Keratinocyte (primary cell): Measurements from ENCODE around the gene PAQR3. TPM values are rescaled to one million over a fixed set of nuclear protein-coding genes. Genes with fewer than 3 reads are reported as not detected.

Experiments used
- DNase-seq: peaks from one replicate; pipeline ENCODE4 v3.0.0-alpha.2; 2011; ENCODE audit warnings: low read depth, missing footprints, low spot score
- FAIRE-seq: peaks from 2 replicates; lab custom pipeline; 2011; peaks lifted over from hg19 to GRCh38; lab: Jason Lieb, UNC
- H2AFZ ChIP-seq: 2 replicates; pipeline ENCODE4 v1.6.0; 2012; ENCODE audit warnings: low read length, control low read depth, inconsistent platforms; ENCODE audit not compliant: control insufficient read depth
- H3K27ac ChIP-seq: 2 replicates; pipeline ENCODE4 v1.5.1; 2011; ENCODE audit warnings: low read length; ENCODE audit not compliant: control insufficient read depth, insufficient read depth
- H3K27me3 ChIP-seq: 3 replicates; pipeline ENCODE4 v1.6.0; 2011; ENCODE audit warnings: low read length; ENCODE audit not compliant: control insufficient read depth, insufficient read depth; ENCODE audit errors: extremely low read depth
- H3K36me3 ChIP-seq, 2 experiments: 2 replicates in 1 of 2; 3 replicates in 1 of 2; pipeline ENCODE4 v1.5.1; 2011; ENCODE audit warnings: low read length in 2 of 2, mild to moderate bottlenecking in 1 of 2; ENCODE audit not compliant: control insufficient read depth in 2 of 2, insufficient read depth in 2 of 2; ENCODE audit errors: extremely low read depth in 1 of 2
- H3K4me1 ChIP-seq: 3 replicates; pipeline ENCODE4 v1.5.1; 2011; ENCODE audit warnings: low read length; ENCODE audit not compliant: control insufficient read depth, insufficient read depth; ENCODE audit errors: extremely low read depth
- H3K4me2 ChIP-seq: 3 replicates; pipeline ENCODE4 v1.6.0; 2011; ENCODE audit warnings: low read depth, low read length; ENCODE audit not compliant: control insufficient read depth, insufficient read depth; ENCODE audit errors: extremely low read depth
- H3K4me3 ChIP-seq, 3 experiments: fragments of 200-600 bp in 1 of 3; sonication (generic) in 1 of 3; 2 replicates in 2 of 3; 3 replicates in 1 of 3; pipeline ENCODE4 v1.5.1; 2011 to 2016; ENCODE audit warnings: low read length in 3 of 3, mild to moderate bottlenecking in 3 of 3, control low read depth in 2 of 3, inconsistent platforms in 1 of 3, low read depth in 1 of 3, mixed read lengths in 1 of 3, mixed run types in 1 of 3, moderate library complexity in 1 of 3; ENCODE audit not compliant: control insufficient read depth in 2 of 3, insufficient read depth in 2 of 3; ENCODE audit errors: extremely low read depth in 1 of 3
- H3K79me2 ChIP-seq: 2 replicates; pipeline ENCODE4 v1.6.0; 2012; ENCODE audit warnings: low read length; ENCODE audit not compliant: control insufficient read depth, insufficient read depth
- H3K9ac ChIP-seq: 3 replicates; pipeline ENCODE4 v1.6.0; 2011; ENCODE audit warnings: low read length; ENCODE audit not compliant: control insufficient read depth, insufficient read depth; ENCODE audit errors: extremely low read depth
- H3K9me1 ChIP-seq: 3 replicates; pipeline ENCODE4 v1.6.0; 2011; ENCODE audit warnings: low read length; ENCODE audit not compliant: control insufficient read depth, insufficient read depth; ENCODE audit errors: extremely low read depth
- H3K9me3 ChIP-seq: 2 replicates; pipeline ENCODE4 v1.5.1; 2012; ENCODE audit warnings: low read depth, low read length; ENCODE audit not compliant: control insufficient read depth
- H4K20me1 ChIP-seq: 3 replicates; pipeline ENCODE4 v1.6.0; 2011; ENCODE audit warnings: low read length; ENCODE audit not compliant: control insufficient read depth, insufficient read depth; ENCODE audit errors: extremely low read depth
- CTCF ChIP-seq, 3 experiments: IDR thresholded peaks in 1 of 3; conservative IDR thresholded peaks in 1 of 3; optimal IDR thresholded peaks in 1 of 3; 2 replicates in 2 of 3; 3 replicates in 1 of 3; pipeline versions ENCODE3 to v1.5.1; 2011; ENCODE audit warnings: low read length in 3 of 3, mild to moderate bottlenecking in 3 of 3, moderate library complexity in 2 of 3, control low read depth in 1 of 3, inconsistent platforms in 1 of 3; ENCODE audit not compliant: insufficient read depth in 2 of 3; ENCODE audit errors: extremely low read depth in 1 of 3
- EZH2 ChIP-seq: IDR thresholded peaks from one replicate; pipeline ENCODE4 v1.6.1; 2012; ENCODE audit warnings: inconsistent platforms, mild to moderate bottlenecking, low read length, moderate library complexity
- dilution Hi-C: fragments of 300-500 bp; cut with MboI; formaldehyde crosslinking; loops from one replicate; pipeline ENCODE4 v1.7.0; 2020; ENCODE audit warnings: low sequenced_read_pairs; ENCODE audit not compliant: extremely low pct_ligation_motif_present
- polyA plus RNA-seq, 5 experiments: library from polyadenylated mRNA; depleted of rRNA in 3 of 5; stranded (reverse) in 3 of 5; stranded (forward) in 1 of 5; unstranded in 1 of 5; fragments of >200 nt; gene quantifications; 1 replicate in 1 of 5; 2 replicates in 3 of 5; 3 replicates in 1 of 5; pipeline versions ENCODE4 v1.2.1 to v1.2.3, GENCODE V29; 2011 to 2012; ENCODE audit warnings: missing spikeins in 2 of 5, low read depth in 1 of 5, low replicate concordance in 1 of 5

The PAQR3 gene
- polyA plus RNA-seq, 1 donor (not counting 4 experiments of a cell fraction or from before 2014, with no cell fraction given): 31.0 TPM

- Histone ChIP-seq H3K4me1 (no peaks in the 10 kb centered on the region), H3K9me3 (no peaks in the 10 kb centered on the region), H3K36me3 (no peaks in the 10 kb centered on the region), H3K27ac (no peak overlapping the region), H3K9me1 (no peaks in the 10 kb centered on the region), H3K4me3 (no peak overlapping the region), H3K9ac (no peak overlapping the region), H3K79me2 (no peaks in the 10 kb centered on the region), H2AFZ (no peak overlapping the region), H3K27me3 (peaks cover 4% of the 10 kb centered on the region), H3K4me2 (no peak overlapping the region), H4K20me1 (no peaks in the 10 kb centered on the region)
- TF ChIP-seq CTCF (optimal IDR thresholded peaks at IDR 0.05 in 1 of 3, IDR thresholded peaks at IDR 0.05 in 1 of 3, conservative IDR thresholded peaks at IDR 0.05 in 1 of 3; ENCODE audit: extremely low read depth in 1 of 3, insufficient read depth in 2 of 3, low read length in 3 of 3) (no peak), EZH2 (no peak)
- dilution Hi-C loops: no loop called here
- DNase-seq (no peak), FAIRE-seq (no peak)
Measured at GRCh38 chr4:78984593-78984992, 45.4 kb upstream of the PAQR3 start.

GRCh38 chr4:78975865-78976264 lies 36.6 kb upstream of the PAQR3 start:
- no peak for TF ChIP-seq CTCF (optimal IDR thresholded peaks at IDR 0.05 in 1 of 3, IDR thresholded peaks at IDR 0.05 in 1 of 3, conservative IDR thresholded peaks at IDR 0.05 in 1 of 3; ENCODE audit: extremely low read depth in 1 of 3, insufficient read depth in 2 of 3, low read length in 3 of 3)
- no peak for TF ChIP-seq EZH2
- Histone ChIP-seq H3K4me2 (no peak overlapping the region), H3K9me3 (no peaks in the 10 kb centered on the region), H3K27me3 (no peaks in the 10 kb centered on the region), H3K27ac (no peak overlapping the region), H3K79me2 (no peaks in the 10 kb centered on the region), H3K9me1 (no peaks in the 10 kb centered on the region), H2AFZ (no peak overlapping the region), H3K4me3 (no peak overlapping the region), H3K36me3 (no peaks in the 10 kb centered on the region), H3K4me1 (no peaks in the 10 kb centered on the region), H3K9ac (no peak overlapping the region), H4K20me1 (no peaks in the 10 kb centered on the region)
- dilution Hi-C loops: no loop called here
- no peak for DNase-seq
- no peak for FAIRE-seq
